Myocyte (in vitro differentiated cells): Measurements from ENCODE around the gene PRR14L. TPM values are rescaled to one million over a fixed set of nuclear protein-coding genes. Genes with fewer than 3 reads are reported as not detected.

Source experiments
- DNase-seq: peaks from one replicate; pipeline ENCODE4 v3.0.0-alpha.2; 2012; ENCODE audit warnings: low read depth
- total RNA-seq: library from RNA; depleted of rRNA; stranded (reverse); fragments of >200 nt; gene quantifications from 2 replicates; pipeline ENCODE4 v1.2.3, GENCODE V29; 2014

PRR14L gene
- total RNA-seq, 1 donor from 2014 or later, result 11.9 TPM

- DNase-seq, result no peak
These were observed 102.9 kb downstream of the PRR14L start for GRCh38 chr22:31647066-31647465.

- DNase-seq, result peak; percentile 52
These were observed 103.5 kb downstream of the PRR14L start for GRCh38 chr22:31646186-31647019.

- no peak for DNase-seq
These were observed 110.4 kb downstream of the PRR14L start for GRCh38 chr22:31639436-31640039.

- DNase-seq, result no peak
These were observed 111.9 kb downstream of the PRR14L start for GRCh38 chr22:31637891-31638618.

- DNase-seq, result no peak
These were observed 112.5 kb downstream of the PRR14L start for GRCh38 chr22:31637447-31637890.

GRCh38 chr22:31635638-31636306 lies 114.2 kb downstream of the PRR14L start:
- no peak for DNase-seq

GRCh38 chr22:31631436-31631835 lies 118.5 kb downstream of the PRR14L start:
- DNase-seq, result peak; percentile 62

Other genes starting within 250 kb of the PRR14L start
- gene PISD, start 87.9 kb downstream of the PRR14L start, total RNA-seq, result 29.3 and 56.2 TPM in 2 replicates
- 7.0 and 12.1 TPM in 2 replicates for gene DEPDC5, start 3.9 kb upstream of the PRR14L start, total RNA-seq
- gene YWHAH, start 194.4 kb upstream of the PRR14L start, total RNA-seq, result 56.4 and 66.1 TPM in 2 replicates